TTC549 (cell line): Measurements from ENCODE around the gene NTN3.

Experiments
- FAIRE-seq: peaks from 2 replicates; lab custom pipeline; 2012; peaks lifted over from hg19 to GRCh38; lab: Jason Lieb, UNC

Gene NTN3

GRCh38 chr16:2497695-2498484, 26.8 kb downstream of the NTN3 start:
- FAIRE-seq: no peak

GRCh38 chr16:2498531-2499253, 27.6 kb downstream of the NTN3 start:
- no peak for FAIRE-seq

GRCh38 chr16:2499454-2499853, 28.4 kb downstream of the NTN3 start:
- no peak for FAIRE-seq

- FAIRE-seq: no peak
These were observed 28.9 kb downstream of the NTN3 start for GRCh38 chr16:2499890-2500429.

- no peak for FAIRE-seq
These were observed 29.4 kb downstream of the NTN3 start for GRCh38 chr16:2500430-2500917.

- FAIRE-seq: no peak
These were observed 30.0 kb downstream of the NTN3 start for GRCh38 chr16:2500918-2501750.

- no peak for FAIRE-seq
These were observed 31.1 kb downstream of the NTN3 start for GRCh38 chr16:2501946-2502895.

GRCh38 chr16:2505695-2506094, 34.6 kb downstream of the NTN3 start:
- FAIRE-seq: no peak

GRCh38 chr16:2507052-2507659, 36.1 kb downstream of the NTN3 start:
- no peak for FAIRE-seq

- no peak for FAIRE-seq
These were observed 36.6 kb downstream of the NTN3 start for GRCh38 chr16:2507665-2508064.

GRCh38 chr16:2508722-2509400, 37.8 kb downstream of the NTN3 start:
- FAIRE-seq: no peak

- FAIRE-seq: no peak
These were observed 40.2 kb downstream of the NTN3 start for GRCh38 chr16:2511128-2511800.

- FAIRE-seq: no peak
These were observed 41.1 kb downstream of the NTN3 start for GRCh38 chr16:2511996-2512734.

GRCh38 chr16:2512735-2513404, 41.8 kb downstream of the NTN3 start:
- no peak for FAIRE-seq

- no peak for FAIRE-seq
These were observed 42.6 kb downstream of the NTN3 start, which contains the start of gene ATP6V0C for GRCh38 chr16:2513405-2514332. Gene ATP6V0C (plus strand): TSS chr16:2513952. CDS start chr16:2514104, 152 bp downstream.

- FAIRE-seq: no peak
These were observed 43.5 kb downstream of the NTN3 start for GRCh38 chr16:2514333-2515179.
